PC-3 (cell line): ENCODE measurements around the gene PLXNA4. TPM values are rescaled to one million over a fixed set of nuclear protein-coding genes. Genes with fewer than 3 reads are reported as not detected.

ENCODE experiments used
- ATAC-seq: fragments of 200-7000 bp; cut with Tn5 transposase; 2 replicates; pipeline ENCODE4 v1.9.1; 2020; ENCODE audit warnings: mild to moderate bottlenecking, moderate library complexity
- BruUV-seq: library from RNA; stranded (reverse); fragments of 400-500 nt; replicated peaks from 2 replicates; lab custom pipeline; 2021; lab: Mats Ljungman, UMichigan
- CTCF ChIA-PET: fragments of 300-600 bp; sonication (Branson Sonifier 250); formaldehyde crosslinking; loops from one replicate; lab custom pipeline; 2022; ENCODE audit warnings: antibody characterized with exemption; lab: Charles Lee
- POLR2A ChIA-PET: fragments of 300-600 bp; sonication (Branson Sonifier 250); formaldehyde crosslinking; loops from one replicate; lab custom pipeline; 2022; ENCODE audit warnings: antibody characterized with exemption; ENCODE audit not compliant: unreplicated experiment; lab: Charles Lee
- DNase-seq: peaks from one replicate; pipeline ENCODE4 v3.0.0-alpha.2; 2015
- H2AFZ ChIP-seq: fragments of 300-600 bp; sonication (generic); 2 replicates; pipeline ENCODE4 v1.6.0; 2016; ENCODE audit warnings: antibody characterized with exemption, low read length
- H3F3A ChIP-seq: fragments of 300-600 bp; sonication (generic); one replicate; pipeline ENCODE4 v1.6.0; 2017; ENCODE audit warnings: antibody characterized with exemption, low read length, control low read depth, mild to moderate bottlenecking; ENCODE audit not compliant: unreplicated experiment
- H3K27ac ChIP-seq: fragments of 300-600 bp; sonication (generic); 2 replicates; pipeline ENCODE4 v1.5.1; 2016; ENCODE audit warnings: mild to moderate bottlenecking, low read length
- H3K27me3 ChIP-seq: fragments of 300-600 bp; sonication (generic); 2 replicates; pipeline ENCODE4 v1.6.1; 2016; ENCODE audit warnings: low read length, mixed read lengths
- H3K36me3 ChIP-seq: fragments of 300-600 bp; sonication (generic); 2 replicates; pipeline ENCODE4 v1.6.1; 2016; ENCODE audit warnings: low read depth, mixed run types, low read length, mixed read lengths
- H3K4me1 ChIP-seq: fragments of 300-600 bp; sonication (generic); 2 replicates; pipeline ENCODE4 v1.5.1; 2016; ENCODE audit warnings: low read length; ENCODE audit not compliant: insufficient read depth
- H3K4me2 ChIP-seq: fragments of 300-600 bp; sonication (generic); 2 replicates; pipeline ENCODE4 v1.6.0; 2016; ENCODE audit warnings: low read length
- H3K4me3 ChIP-seq: fragments of 300-600 bp; sonication (generic); 2 replicates; pipeline ENCODE4 v1.5.1; 2016; ENCODE audit warnings: mild to moderate bottlenecking, low read length, mixed read lengths
- H3K79me2 ChIP-seq: fragments of 300-600 bp; sonication (generic); 2 replicates; pipeline ENCODE4 v1.6.1; 2017; ENCODE audit warnings: low read length, mixed read lengths
- H3K9ac ChIP-seq: fragments of 300-600 bp; sonication (generic); 2 replicates; pipeline ENCODE4 v1.6.0; 2016; ENCODE audit warnings: mild to moderate bottlenecking, low read length
- H3K9me2 ChIP-seq: fragments of 300-600 bp; sonication (generic); replicated peaks from 2 replicates; pipeline ENCODE4 v1.6.1; 2016; ENCODE audit warnings: mixed run types, low read length, mixed read lengths
- H3K9me3 ChIP-seq: fragments of 300-600 bp; sonication (generic); 2 replicates; pipeline ENCODE4 v1.6.1; 2016; ENCODE audit warnings: low read length, mixed read lengths
- H4K20me1 ChIP-seq: fragments of 300-600 bp; sonication (generic); 2 replicates; pipeline ENCODE4 v1.6.1; 2016; ENCODE audit warnings: low read length, mixed read lengths
- EZH2 ChIP-seq: fragments of 300-600 bp; sonication (generic); IDR thresholded peaks from one replicate; pipeline ENCODE4 v1.6.1; 2017; ENCODE audit warnings: antibody characterized with exemption, mild to moderate bottlenecking, low read length; ENCODE audit not compliant: unreplicated experiment
- EZH2phosphoT487 ChIP-seq: fragments of 300-600 bp; sonication (generic); IDR thresholded peaks from 2 replicates; pipeline ENCODE4 v1.6.1; 2018; ENCODE audit warnings: mild to moderate bottlenecking, antibody characterized with exemption, low read length, borderline replicate concordance
- intact Hi-C: fragments of 100-400 bp; cut with micrococcal nuclease; formaldehyde crosslinking; loops from 2 replicates; pipeline ENCODE4 v1.9.0; 2023
- total RNA-seq: library from RNA; depleted of rRNA; stranded (reverse); fragments of >200 nt; gene quantifications from 2 replicates; pipeline ENCODE4 v1.2.3, GENCODE V29; 2014
- TF ChIP-seq, protein P1 (sequence below): fragments of 300-600 bp; sonication (generic); conservative IDR thresholded peaks from 2 replicates; pipeline ENCODE4 v1.5.1; 2017; ENCODE audit warnings: antibody characterized with exemption, low read depth, mild to moderate bottlenecking, low read length

Gene PLXNA4
- total RNA-seq, 1 experiment from 2014 or later: 1.2 TPM

DNA sequence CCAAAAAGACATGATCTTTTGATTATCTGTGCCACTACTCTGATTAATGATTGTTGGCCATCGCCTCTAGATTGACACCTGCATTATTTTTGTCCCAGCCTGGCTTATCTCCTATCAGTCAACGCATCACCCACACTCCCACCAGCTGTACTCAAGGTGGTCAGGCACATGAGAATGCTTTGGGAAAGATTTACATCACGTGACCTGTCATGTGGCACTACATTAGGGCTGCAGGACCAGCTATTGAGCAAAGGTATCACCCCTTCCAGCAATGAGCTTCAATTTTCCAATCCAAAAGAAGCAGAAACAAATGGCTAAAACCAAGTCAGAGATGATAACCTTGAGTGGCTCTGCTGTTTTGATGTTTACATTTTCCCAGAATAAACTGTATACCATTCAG is 204.3 kb downstream of the PLXNA4 start:
- H3K79me2 ChIP-seq: no peaks in the 10 kb centered on the region
- no peaks in the 10 kb centered on the region for H3K9me2 ChIP-seq
- H3K9ac ChIP-seq: no peak overlapping the region
- H3F3A ChIP-seq: no peaks in the 10 kb centered on the region
- H3K4me3 ChIP-seq: no peak overlapping the region
- TF ChIP-seq EZH2phosphoT487: no peak
- TF ChIP-seq EZH2: no peak
- TF ChIP-seq, protein P1, sequence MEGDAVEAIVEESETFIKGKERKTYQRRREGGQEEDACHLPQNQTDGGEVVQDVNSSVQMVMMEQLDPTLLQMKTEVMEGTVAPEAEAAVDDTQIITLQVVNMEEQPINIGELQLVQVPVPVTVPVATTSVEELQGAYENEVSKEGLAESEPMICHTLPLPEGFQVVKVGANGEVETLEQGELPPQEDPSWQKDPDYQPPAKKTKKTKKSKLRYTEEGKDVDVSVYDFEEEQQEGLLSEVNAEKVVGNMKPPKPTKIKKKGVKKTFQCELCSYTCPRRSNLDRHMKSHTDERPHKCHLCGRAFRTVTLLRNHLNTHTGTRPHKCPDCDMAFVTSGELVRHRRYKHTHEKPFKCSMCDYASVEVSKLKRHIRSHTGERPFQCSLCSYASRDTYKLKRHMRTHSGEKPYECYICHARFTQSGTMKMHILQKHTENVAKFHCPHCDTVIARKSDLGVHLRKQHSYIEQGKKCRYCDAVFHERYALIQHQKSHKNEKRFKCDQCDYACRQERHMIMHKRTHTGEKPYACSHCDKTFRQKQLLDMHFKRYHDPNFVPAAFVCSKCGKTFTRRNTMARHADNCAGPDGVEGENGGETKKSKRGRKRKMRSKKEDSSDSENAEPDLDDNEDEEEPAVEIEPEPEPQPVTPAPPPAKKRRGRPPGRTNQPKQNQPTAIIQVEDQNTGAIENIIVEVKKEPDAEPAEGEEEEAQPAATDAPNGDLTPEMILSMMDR: no peak
- intact Hi-C loops: no loop called here
- H3K9me3 ChIP-seq: no peaks in the 10 kb centered on the region
- ATAC-seq (no peak), DNase-seq (no peak)
- POLR2A ChIA-PET: no interaction called here
- H2AFZ ChIP-seq: no peak overlapping the region
- H3K27me3 ChIP-seq: no peaks in the 10 kb centered on the region
- H3K27ac ChIP-seq: no peak overlapping the region
- CTCF ChIA-PET: no interaction called here
- no peaks in the 10 kb centered on the region for H4K20me1 ChIP-seq
- BruUV-seq: no TSS peak
- H3K4me1 ChIP-seq: no peaks in the 10 kb centered on the region
- no peak overlapping the region for H3K4me2 ChIP-seq
- H3K36me3 ChIP-seq: no peaks in the 10 kb centered on the region

DNA sequence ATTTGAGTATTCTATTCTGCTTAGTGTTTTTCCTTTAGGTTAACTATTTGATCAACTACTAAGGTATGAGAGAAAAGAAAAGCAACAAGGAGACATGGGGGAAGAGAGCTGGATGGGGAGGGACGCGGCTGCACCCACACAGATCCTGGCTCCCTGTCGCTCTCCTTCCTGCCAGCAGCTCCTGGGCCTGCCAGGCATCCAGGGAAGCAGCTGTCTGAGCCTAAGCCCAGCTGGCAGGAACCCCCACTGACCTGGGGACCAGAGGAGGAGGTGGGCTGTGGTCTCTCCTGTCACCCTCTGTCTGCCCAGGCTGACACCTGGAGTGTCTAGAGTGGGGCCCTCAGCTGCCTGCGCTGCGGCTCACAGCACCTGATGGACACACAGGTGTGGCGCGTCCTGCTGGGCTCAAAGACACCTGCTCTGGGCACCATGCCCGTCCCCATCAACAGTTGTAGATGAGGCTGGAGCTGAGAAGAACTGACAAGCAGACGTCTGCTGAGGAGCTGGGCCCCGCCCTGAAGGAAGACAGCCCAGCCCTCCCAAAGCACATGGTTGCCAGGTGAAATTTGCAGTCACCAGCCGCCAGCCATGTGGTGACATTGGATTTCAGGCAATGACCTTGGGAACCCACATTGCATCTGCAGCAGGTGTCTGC is 207.9 kb downstream of the PLXNA4 start:
- no peaks in the 10 kb centered on the region for H3K4me1 ChIP-seq
- no peak overlapping the region for H3K27ac ChIP-seq
- no peaks in the 10 kb centered on the region for H3F3A ChIP-seq
- H3K27me3 ChIP-seq: no peaks in the 10 kb centered on the region
- TF ChIP-seq EZH2phosphoT487 (no peak), EZH2 (no peak)
- TF ChIP-seq, protein P1: no peak
- H3K9me2 ChIP-seq: no peaks in the 10 kb centered on the region
- no TSS peak for BruUV-seq
- intact Hi-C loops: no loop called here
- ChIA-PET POLR2A (no interaction called here), CTCF (no interaction called here)
- no peaks in the 10 kb centered on the region for H3K36me3 ChIP-seq
- H3K9ac ChIP-seq: no peak overlapping the region
- no peak overlapping the region for H2AFZ ChIP-seq
- H3K79me2 ChIP-seq: no peaks in the 10 kb centered on the region
- no peak for ATAC-seq
- no peak for DNase-seq
- H3K4me2 ChIP-seq: no peak overlapping the region
- no peaks in the 10 kb centered on the region for H4K20me1 ChIP-seq
- H3K9me3 ChIP-seq: no peaks in the 10 kb centered on the region
- no peak overlapping the region for H3K4me3 ChIP-seq

DNA sequence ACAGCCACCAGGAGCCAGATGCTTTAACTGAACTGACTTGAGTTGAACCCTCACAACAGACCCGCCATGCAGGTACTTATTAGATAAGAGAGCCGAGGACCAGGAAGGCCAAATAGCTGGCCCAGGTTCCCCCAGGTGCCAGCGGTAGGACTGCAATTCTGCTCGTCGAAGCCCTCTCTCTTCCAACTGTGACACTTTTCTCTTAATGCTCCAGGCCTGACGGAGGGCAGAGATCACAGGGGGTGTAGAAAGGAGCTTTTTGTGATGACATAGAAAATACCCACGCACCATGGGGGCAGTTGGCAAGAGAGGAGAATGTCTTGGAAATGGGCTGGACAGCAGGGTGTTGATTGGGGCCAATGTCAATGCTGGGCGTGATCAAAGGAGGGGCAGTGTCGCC is 208.5 kb downstream of the PLXNA4 start:
- H3K4me2 ChIP-seq: no peak overlapping the region
- no peak overlapping the region for H2AFZ ChIP-seq
- ATAC-seq (no peak), DNase-seq (no peak)
- no peaks in the 10 kb centered on the region for H3K9me3 ChIP-seq
- no peak overlapping the region for H3K9ac ChIP-seq
- no TSS peak for BruUV-seq
- no peaks in the 10 kb centered on the region for H3K36me3 ChIP-seq
- ChIA-PET POLR2A (no interaction called here), CTCF (no interaction called here)
- no peak overlapping the region for H3K27ac ChIP-seq
- no peaks in the 10 kb centered on the region for H3K4me1 ChIP-seq
- TF ChIP-seq EZH2phosphoT487: no peak
- TF ChIP-seq, protein P1: no peak
- no peaks in the 10 kb centered on the region for H3K27me3 ChIP-seq
- no peaks in the 10 kb centered on the region for H3K9me2 ChIP-seq
- no peak overlapping the region for H3K4me3 ChIP-seq
- intact Hi-C loops: no loop called here
- H4K20me1 ChIP-seq: no peaks in the 10 kb centered on the region
- H3K79me2 ChIP-seq: no peaks in the 10 kb centered on the region
- no peaks in the 10 kb centered on the region for H3F3A ChIP-seq
